Caco-2 (cell line): ENCODE data around the gene LUZP1. TPM values are rescaled to one million over a fixed set of nuclear protein-coding genes. Genes with fewer than 3 reads are reported as not detected.

Experiments used
- BruUV-seq: library from RNA; stranded (reverse); fragments of 400-500 nt; replicated peaks from 2 replicates; lab custom pipeline; 2021; lab: Mats Ljungman, UMichigan
- CTCF ChIA-PET: fragments of 300-600 bp; sonication (Branson Sonifier 250); formaldehyde crosslinking; loops from one replicate; lab custom pipeline; 2022; ENCODE audit warnings: antibody characterized with exemption; lab: Charles Lee
- POLR2A ChIA-PET: fragments of 300-600 bp; sonication (Branson Sonifier 250); formaldehyde crosslinking; loops from one replicate; lab custom pipeline; 2022; ENCODE audit warnings: antibody characterized with exemption; lab: Charles Lee
- DNase-seq, 2 experiments: peaks; one replicate each; pipeline versions ENCODE4 v3.0.0 to v3.0.0-alpha.2; 2020 to 2022
- H3K27me3 ChIP-seq: replicated peaks from 2 replicates; pipeline ENCODE4 v1.6.0; 2011; ENCODE audit warnings: low read length; ENCODE audit not compliant: control insufficient read depth, insufficient read depth
- H3K36me3 ChIP-seq: 2 replicates; pipeline ENCODE4 v1.5.1; 2011; ENCODE audit warnings: low read length; ENCODE audit not compliant: control insufficient read depth, insufficient read depth
- H3K4me1 ChIP-seq: fragments of 250-450 bp; sonication (Bioruptor Pico); 2 replicates; pipeline ENCODE4 v1.5.1; 2020; ENCODE audit warnings: mild to moderate bottlenecking
- H3K4me3 ChIP-seq: 2 replicates; pipeline ENCODE4 v1.5.1; 2011; ENCODE audit warnings: low read depth, mild to moderate bottlenecking, control low read depth, low read length
- H3K9me3 ChIP-seq: fragments of 250-450 bp; sonication (Bioruptor Pico); 2 replicates; pipeline ENCODE4 v1.5.1; 2020; ENCODE audit warnings: mild to moderate bottlenecking, moderate library complexity
- H3K27ac Mint-ChIP-seq: one replicate; pipeline ENCODE4 v1.8.0; 2022; ENCODE audit warnings: mixed read lengths; ENCODE audit not compliant: unreplicated experiment
- H3K27me3 Mint-ChIP-seq: one replicate; pipeline ENCODE4 v1.8.0; 2022; ENCODE audit warnings: mixed read lengths; ENCODE audit not compliant: insufficient read depth, unreplicated experiment
- H3K36me3 Mint-ChIP-seq: one replicate; pipeline ENCODE4 v1.8.0; 2022; ENCODE audit warnings: mild to moderate bottlenecking, mixed read lengths; ENCODE audit not compliant: insufficient read depth, unreplicated experiment
- H3K4me1 Mint-ChIP-seq: one replicate; pipeline ENCODE4 v1.8.0; 2022; ENCODE audit warnings: low read depth, mixed read lengths; ENCODE audit not compliant: unreplicated experiment
- H3K4me3 Mint-ChIP-seq: one replicate; pipeline ENCODE4 v1.8.0; 2022; ENCODE audit warnings: mild to moderate bottlenecking, moderate library complexity, mixed read lengths; ENCODE audit not compliant: unreplicated experiment
- H3K9me3 Mint-ChIP-seq: one replicate; pipeline ENCODE4 v1.8.0; 2022; ENCODE audit warnings: mixed read lengths; ENCODE audit not compliant: unreplicated experiment
- intact Hi-C: fragments of 100-400 bp; cut with micrococcal nuclease; formaldehyde crosslinking; loops from one replicate; pipeline ENCODE4 v1.10.0; 2022; ENCODE audit not compliant: unreplicated experiment
- total RNA-seq: library from RNA; stranded (reverse); gene quantifications from 2 replicates; pipeline ENCODE4 v1.2.3, GENCODE V29; 2022
- TF ChIP-seq, protein P1 (sequence below), 2 experiments: fragments of 200-600 bp in 1 of 2; IDR thresholded peaks; 1 replicate in 1 of 2; 2 replicates in 1 of 2; pipeline versions ENCODE4 v1.5.1 to v1.8.0; 2011 to 2022; ENCODE audit warnings: antibody characterized with exemption in 1 of 2, control low read depth in 1 of 2, inconsistent platforms in 1 of 2, low read depth in 1 of 2, low read length in 1 of 2, mild to moderate bottlenecking in 1 of 2, moderate library complexity in 1 of 2; ENCODE audit not compliant: insufficient read depth in 1 of 2, severe bottlenecking in 1 of 2, unreplicated experiment in 1 of 2

Gene LUZP1
- total RNA-seq, 1 experiment from 2014 or later = 20.6 TPM

DNA sequence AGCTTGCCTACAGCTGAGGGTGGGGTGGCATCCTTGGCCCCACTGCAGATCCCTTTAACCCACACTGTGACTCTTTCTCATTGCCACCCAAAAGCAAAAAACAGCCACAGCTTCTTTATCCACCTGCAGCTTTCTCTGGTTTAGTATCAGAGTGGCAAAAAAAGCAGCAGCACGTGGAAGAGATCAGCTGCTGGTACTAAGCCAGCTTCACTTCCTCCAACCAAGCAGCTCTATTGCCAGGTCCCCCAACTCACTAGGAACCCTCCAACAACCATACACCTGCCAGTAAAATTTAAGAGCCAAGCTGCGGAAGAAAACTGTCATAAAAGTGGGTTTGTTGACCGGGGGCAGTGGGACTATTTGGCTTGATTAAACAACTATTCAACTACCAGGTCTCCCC is 83.0 kb downstream of the LUZP1 start:
- ChIA-PET CTCF (no interaction called here), POLR2A (no interaction called here)
- peaks cover 68% of the 10 kb centered on the region for H3K36me3 Mint-ChIP-seq

GRCh38 chr1:23084880-23085279 is 83.8 kb downstream of the LUZP1 start:
- H3K9me3 ChIP-seq = no peaks in the 10 kb centered on the region
- peaks cover 2% of the 10 kb centered on the region; the same call in 1 of the 2 replicates for H3K36me3 ChIP-seq
- CTCF ChIA-PET = no interaction called here

More for the DNA sequence above, 83.0 kb downstream of the LUZP1 start:
- DNase-seq = no peak
- Mint-ChIP-seq H3K27me3 (no peaks in the 10 kb centered on the region), H3K4me1 (no peaks in the 10 kb centered on the region), H3K9me3 (no peaks in the 10 kb centered on the region), H3K27ac (no peak overlapping the region), H3K4me3 (no peak overlapping the region)
- TF ChIP-seq, protein P1, sequence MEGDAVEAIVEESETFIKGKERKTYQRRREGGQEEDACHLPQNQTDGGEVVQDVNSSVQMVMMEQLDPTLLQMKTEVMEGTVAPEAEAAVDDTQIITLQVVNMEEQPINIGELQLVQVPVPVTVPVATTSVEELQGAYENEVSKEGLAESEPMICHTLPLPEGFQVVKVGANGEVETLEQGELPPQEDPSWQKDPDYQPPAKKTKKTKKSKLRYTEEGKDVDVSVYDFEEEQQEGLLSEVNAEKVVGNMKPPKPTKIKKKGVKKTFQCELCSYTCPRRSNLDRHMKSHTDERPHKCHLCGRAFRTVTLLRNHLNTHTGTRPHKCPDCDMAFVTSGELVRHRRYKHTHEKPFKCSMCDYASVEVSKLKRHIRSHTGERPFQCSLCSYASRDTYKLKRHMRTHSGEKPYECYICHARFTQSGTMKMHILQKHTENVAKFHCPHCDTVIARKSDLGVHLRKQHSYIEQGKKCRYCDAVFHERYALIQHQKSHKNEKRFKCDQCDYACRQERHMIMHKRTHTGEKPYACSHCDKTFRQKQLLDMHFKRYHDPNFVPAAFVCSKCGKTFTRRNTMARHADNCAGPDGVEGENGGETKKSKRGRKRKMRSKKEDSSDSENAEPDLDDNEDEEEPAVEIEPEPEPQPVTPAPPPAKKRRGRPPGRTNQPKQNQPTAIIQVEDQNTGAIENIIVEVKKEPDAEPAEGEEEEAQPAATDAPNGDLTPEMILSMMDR (IDR thresholded peaks at IDR 0.05; ENCODE audit: insufficient read depth in 1 of 2, low read depth in 1 of 2, low read length in 1 of 2, severe bottlenecking in 1 of 2, unreplicated experiment in 1 of 2) = no peak
- H3K9me3 ChIP-seq = no peaks in the 10 kb centered on the region
- H3K4me3 ChIP-seq = no peak overlapping the region
- no peaks in the 10 kb centered on the region for H3K4me1 ChIP-seq
- H3K27me3 ChIP-seq = no peaks in the 10 kb centered on the region
- no TSS peak for BruUV-seq
- intact Hi-C loops = loop anchor here (5.0 kb wide), 1 partner anchor 108 kb away; no protein-coding TSS in a partner anchor
- no peaks in the 10 kb centered on the region for H3K36me3 ChIP-seq

GRCh38 chr1:23083714-23084480 is 84.8 kb downstream of the LUZP1 start:
- H3K9me3 ChIP-seq = no peaks in the 10 kb centered on the region
- peaks cover 2% of the 10 kb centered on the region; the same call in 1 of the 2 replicates for H3K36me3 ChIP-seq
- TF ChIP-seq, protein P1 (IDR thresholded peaks at IDR 0.05; ENCODE audit: insufficient read depth in 1 of 2, low read depth in 1 of 2, low read length in 1 of 2, severe bottlenecking in 1 of 2, unreplicated experiment in 1 of 2) = no peak
- ChIA-PET POLR2A (no interaction called here), CTCF (no interaction called here)
- no peak overlapping the region for H3K27ac Mint-ChIP-seq
- no TSS peak for BruUV-seq
- no peaks in the 10 kb centered on the region for H3K27me3 ChIP-seq
- H3K4me3 ChIP-seq = no peak overlapping the region
- H3K27me3 Mint-ChIP-seq = no peaks in the 10 kb centered on the region
- no peaks in the 10 kb centered on the region for H3K4me1 Mint-ChIP-seq
- intact Hi-C loops = no loop called here
- DNase-seq = no peak
- no peaks in the 10 kb centered on the region for H3K4me1 ChIP-seq
- H3K9me3 Mint-ChIP-seq = no peaks in the 10 kb centered on the region
- peaks cover 80% of the 10 kb centered on the region for H3K36me3 Mint-ChIP-seq
- H3K4me3 Mint-ChIP-seq = no peak overlapping the region

More at GRCh38 chr1:23084880-23085279, 83.8 kb downstream of the LUZP1 start:
- Histone ChIP-seq H3K27me3 (no peaks in the 10 kb centered on the region), H3K4me1 (no peaks in the 10 kb centered on the region), H3K4me3 (no peak overlapping the region)
- no peak overlapping the region for H3K27ac Mint-ChIP-seq
- H3K4me1 Mint-ChIP-seq = no peaks in the 10 kb centered on the region
- peaks cover 75% of the 10 kb centered on the region for H3K36me3 Mint-ChIP-seq
- TF ChIP-seq, protein P1 (IDR thresholded peaks at IDR 0.05; ENCODE audit: insufficient read depth in 1 of 2, low read depth in 1 of 2, low read length in 1 of 2, severe bottlenecking in 1 of 2, unreplicated experiment in 1 of 2) = no peak
- no peaks in the 10 kb centered on the region for H3K9me3 Mint-ChIP-seq
- BruUV-seq = no TSS peak
- H3K27me3 Mint-ChIP-seq = no peaks in the 10 kb centered on the region
- POLR2A ChIA-PET = no interaction called here
- intact Hi-C loops = loop anchor here (5.0 kb wide), 1 partner anchor 108 kb away; no protein-coding TSS in a partner anchor
- DNase-seq = no peak
- no peak overlapping the region for H3K4me3 Mint-ChIP-seq
